ENCODE data around the gene EPB41L2.

EPB41L2 gene

GRCh38 chr6:130931683-130932082, 131.4 kb downstream of the EPB41L2 start:
- DNase-seq (ENCODE audit: low read depth, low spot score), result no peak
- no peak overlapping the region for H3K4me3 ChIP-seq (ENCODE audit: low read depth, low read length)
- TF ChIP-seq, protein P1, sequence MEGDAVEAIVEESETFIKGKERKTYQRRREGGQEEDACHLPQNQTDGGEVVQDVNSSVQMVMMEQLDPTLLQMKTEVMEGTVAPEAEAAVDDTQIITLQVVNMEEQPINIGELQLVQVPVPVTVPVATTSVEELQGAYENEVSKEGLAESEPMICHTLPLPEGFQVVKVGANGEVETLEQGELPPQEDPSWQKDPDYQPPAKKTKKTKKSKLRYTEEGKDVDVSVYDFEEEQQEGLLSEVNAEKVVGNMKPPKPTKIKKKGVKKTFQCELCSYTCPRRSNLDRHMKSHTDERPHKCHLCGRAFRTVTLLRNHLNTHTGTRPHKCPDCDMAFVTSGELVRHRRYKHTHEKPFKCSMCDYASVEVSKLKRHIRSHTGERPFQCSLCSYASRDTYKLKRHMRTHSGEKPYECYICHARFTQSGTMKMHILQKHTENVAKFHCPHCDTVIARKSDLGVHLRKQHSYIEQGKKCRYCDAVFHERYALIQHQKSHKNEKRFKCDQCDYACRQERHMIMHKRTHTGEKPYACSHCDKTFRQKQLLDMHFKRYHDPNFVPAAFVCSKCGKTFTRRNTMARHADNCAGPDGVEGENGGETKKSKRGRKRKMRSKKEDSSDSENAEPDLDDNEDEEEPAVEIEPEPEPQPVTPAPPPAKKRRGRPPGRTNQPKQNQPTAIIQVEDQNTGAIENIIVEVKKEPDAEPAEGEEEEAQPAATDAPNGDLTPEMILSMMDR (IDR thresholded peaks at IDR 0.05; ENCODE audit: low read depth, low read length), result no peak
- in situ Hi-C loops (cut with HindIII; ENCODE audit: low sequenced_read_pairs), result no loop called here

DNA sequence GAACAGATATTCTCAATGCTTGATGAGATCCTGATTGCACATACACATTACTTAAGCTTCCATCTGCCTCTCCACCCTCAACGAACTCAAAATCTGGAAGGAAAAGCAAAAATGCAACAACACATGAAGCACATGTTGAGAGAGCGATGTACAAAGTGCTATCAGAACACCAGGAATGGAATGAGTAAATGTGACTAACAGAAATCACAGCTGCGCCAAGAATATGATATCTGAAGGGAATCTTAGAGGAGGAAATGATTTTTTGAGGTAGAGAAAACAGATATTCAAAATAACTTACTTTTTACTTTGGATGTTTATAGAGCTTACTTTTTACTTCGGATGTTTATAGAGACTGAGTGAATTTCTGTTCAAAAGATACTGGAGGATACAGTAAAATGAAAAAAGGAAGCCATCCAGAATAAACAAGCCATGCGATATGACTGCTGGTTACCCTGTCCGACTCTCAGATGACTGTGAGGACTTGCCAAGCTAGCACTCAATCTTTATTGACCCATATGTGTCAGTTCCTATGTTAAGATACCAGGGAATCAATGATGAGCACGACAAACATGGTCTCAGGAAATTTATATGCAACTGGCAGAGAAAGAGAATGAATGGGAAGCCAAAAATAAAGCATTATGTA, 133.9 kb downstream of the EPB41L2 start:
- TF ChIP-seq, protein P1 (IDR thresholded peaks at IDR 0.05; ENCODE audit: low read depth, low read length), result no peak
- no peak overlapping the region for H3K4me3 ChIP-seq (ENCODE audit: low read depth, low read length)
- peak; percentile 45 for DNase-seq (ENCODE audit: low read depth, low spot score)
- in situ Hi-C loops (cut with HindIII; ENCODE audit: low sequenced_read_pairs), result no loop called here

DNA sequence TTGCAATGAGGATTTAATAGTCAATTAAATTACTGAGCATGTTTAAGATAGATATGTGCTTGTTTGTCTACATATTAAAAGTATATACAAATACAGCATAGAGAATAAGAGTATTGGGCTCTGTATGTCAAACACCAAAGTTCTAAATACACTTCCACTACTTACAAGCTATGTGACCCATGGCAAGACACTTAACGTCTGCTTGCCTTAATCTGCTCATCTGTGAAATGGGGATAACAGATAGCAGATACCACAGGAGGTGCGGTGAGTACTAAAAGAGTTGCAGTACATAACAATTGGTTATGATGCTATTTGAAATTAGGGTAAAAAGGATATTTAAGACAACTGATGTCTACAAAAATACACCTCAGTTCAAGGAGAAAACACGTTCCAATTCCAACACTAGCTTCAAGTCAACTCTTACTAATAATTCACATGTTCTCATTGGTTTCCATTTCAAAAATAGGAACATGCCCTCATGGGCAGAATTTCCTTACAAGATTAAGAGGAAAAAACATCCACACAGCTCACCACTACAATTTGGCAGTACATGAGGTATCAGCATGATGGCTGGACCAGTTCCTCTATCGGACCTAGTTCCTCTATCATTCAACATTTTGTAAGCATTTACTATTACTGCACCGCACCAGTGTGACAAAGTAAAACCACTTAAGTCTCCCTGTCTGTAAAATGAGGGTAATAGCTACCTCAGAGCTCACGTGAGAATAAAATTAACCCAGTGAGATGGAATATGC, 134.7 kb downstream of the EPB41L2 start:
- in situ Hi-C loops (cut with HindIII; ENCODE audit: low sequenced_read_pairs), result no loop called here
- H3K4me3 ChIP-seq (ENCODE audit: low read depth, low read length), result no peak overlapping the region
- TF ChIP-seq, protein P1 (IDR thresholded peaks at IDR 0.05; ENCODE audit: low read depth, low read length), result no peak
- DNase-seq (ENCODE audit: low read depth, low spot score), result no peak

- in situ Hi-C loops (cut with HindIII; ENCODE audit: low sequenced_read_pairs), result no loop called here
- TF ChIP-seq, protein P1 (IDR thresholded peaks at IDR 0.05; ENCODE audit: low read depth, low read length), result no peak
- H3K4me3 ChIP-seq (ENCODE audit: low read depth, low read length), result no peak overlapping the region
- DNase-seq (ENCODE audit: low read depth, low spot score), result no peak
Observed at GRCh38 chr6:130927305-130927704, 135.7 kb downstream of the EPB41L2 start.

DNA sequence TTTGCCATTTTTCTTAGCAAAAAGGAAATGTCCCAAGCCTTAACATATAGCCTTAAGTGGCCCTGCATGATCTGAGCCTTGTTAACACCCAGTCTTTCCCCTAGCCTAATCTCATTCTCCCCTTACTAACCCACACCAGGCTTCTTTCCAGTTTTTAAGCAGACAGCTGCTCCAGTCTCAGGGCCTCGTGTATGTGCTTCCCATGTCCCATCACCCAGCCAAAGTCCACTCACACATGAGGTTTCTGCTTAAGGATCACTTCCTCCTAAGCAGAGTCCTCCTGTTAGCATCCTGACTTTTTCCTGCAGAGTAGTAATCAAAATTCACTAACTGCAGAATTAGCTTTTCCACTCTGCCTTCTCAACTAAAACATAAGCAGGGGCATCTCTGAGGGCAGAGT, 139.7 kb downstream of the EPB41L2 start:
- in situ Hi-C loops (cut with HindIII; ENCODE audit: low sequenced_read_pairs), result no loop called here
- no peak overlapping the region for H3K4me3 ChIP-seq (ENCODE audit: low read depth, low read length)
- no peak for DNase-seq (ENCODE audit: low read depth, low spot score)
- TF ChIP-seq, protein P1 (IDR thresholded peaks at IDR 0.05; ENCODE audit: low read depth, low read length), result no peak

- no peak overlapping the region for H3K4me3 ChIP-seq (ENCODE audit: low read depth, low read length)
- TF ChIP-seq, protein P1 (IDR thresholded peaks at IDR 0.05; ENCODE audit: low read depth, low read length), result no peak
- in situ Hi-C loops (cut with HindIII; ENCODE audit: low sequenced_read_pairs), result no loop called here
- no peak for DNase-seq (ENCODE audit: low read depth, low spot score)
Observed at GRCh38 chr6:130922922-130923321, 140.1 kb downstream of the EPB41L2 start.
